Caco-2 (cell line): Measurements from ENCODE around the gene DCAF17. TPM values are rescaled to one million over a fixed set of nuclear protein-coding genes. Genes with fewer than 3 reads are reported as not detected.
A peak's percentile ranks its signal among the peaks of the same experiment; 100 is the strongest.

Source experiments
- BruUV-seq: library from RNA; stranded (reverse); fragments of 400-500 nt; replicated peaks from 2 replicates; lab custom pipeline; 2021; lab: Mats Ljungman, UMichigan
- CTCF ChIA-PET: fragments of 300-600 bp; sonication (Branson Sonifier 250); formaldehyde crosslinking; loops from one replicate; lab custom pipeline; 2022; ENCODE audit warnings: antibody characterized with exemption; lab: Charles Lee
- POLR2A ChIA-PET: fragments of 300-600 bp; sonication (Branson Sonifier 250); formaldehyde crosslinking; loops from one replicate; lab custom pipeline; 2022; ENCODE audit warnings: antibody characterized with exemption; lab: Charles Lee
- DNase-seq, 2 experiments: peaks; one replicate each; pipeline versions ENCODE4 v3.0.0 to v3.0.0-alpha.2; 2020 to 2022
- H3K27me3 ChIP-seq: replicated peaks from 2 replicates; pipeline ENCODE4 v1.6.0; 2011; ENCODE audit warnings: low read length; ENCODE audit not compliant: control insufficient read depth, insufficient read depth
- H3K36me3 ChIP-seq: 2 replicates; pipeline ENCODE4 v1.5.1; 2011; ENCODE audit warnings: low read length; ENCODE audit not compliant: control insufficient read depth, insufficient read depth
- H3K4me1 ChIP-seq: fragments of 250-450 bp; sonication (Bioruptor Pico); 2 replicates; pipeline ENCODE4 v1.5.1; 2020; ENCODE audit warnings: mild to moderate bottlenecking
- H3K4me3 ChIP-seq: 2 replicates; pipeline ENCODE4 v1.5.1; 2011; ENCODE audit warnings: low read depth, mild to moderate bottlenecking, control low read depth, low read length
- H3K9me3 ChIP-seq: fragments of 250-450 bp; sonication (Bioruptor Pico); 2 replicates; pipeline ENCODE4 v1.5.1; 2020; ENCODE audit warnings: mild to moderate bottlenecking, moderate library complexity
- H3K27ac Mint-ChIP-seq: one replicate; pipeline ENCODE4 v1.8.0; 2022; ENCODE audit warnings: mixed read lengths; ENCODE audit not compliant: unreplicated experiment
- H3K27me3 Mint-ChIP-seq: one replicate; pipeline ENCODE4 v1.8.0; 2022; ENCODE audit warnings: mixed read lengths; ENCODE audit not compliant: insufficient read depth, unreplicated experiment
- H3K36me3 Mint-ChIP-seq: one replicate; pipeline ENCODE4 v1.8.0; 2022; ENCODE audit warnings: mild to moderate bottlenecking, mixed read lengths; ENCODE audit not compliant: insufficient read depth, unreplicated experiment
- H3K4me1 Mint-ChIP-seq: one replicate; pipeline ENCODE4 v1.8.0; 2022; ENCODE audit warnings: low read depth, mixed read lengths; ENCODE audit not compliant: unreplicated experiment
- H3K4me3 Mint-ChIP-seq: one replicate; pipeline ENCODE4 v1.8.0; 2022; ENCODE audit warnings: mild to moderate bottlenecking, moderate library complexity, mixed read lengths; ENCODE audit not compliant: unreplicated experiment
- H3K9me3 Mint-ChIP-seq: one replicate; pipeline ENCODE4 v1.8.0; 2022; ENCODE audit warnings: mixed read lengths; ENCODE audit not compliant: unreplicated experiment
- CTCF ChIP-seq, 2 experiments: fragments of 200-600 bp in 1 of 2; IDR thresholded peaks; 1 replicate in 1 of 2; 2 replicates in 1 of 2; pipeline versions ENCODE4 v1.5.1 to v1.8.0; 2011 to 2022; ENCODE audit warnings: antibody characterized with exemption in 1 of 2, control low read depth in 1 of 2, inconsistent platforms in 1 of 2, low read depth in 1 of 2, low read length in 1 of 2, mild to moderate bottlenecking in 1 of 2, moderate library complexity in 1 of 2; ENCODE audit not compliant: insufficient read depth in 1 of 2, severe bottlenecking in 1 of 2, unreplicated experiment in 1 of 2
- intact Hi-C: fragments of 100-400 bp; cut with micrococcal nuclease; formaldehyde crosslinking; loops from one replicate; pipeline ENCODE4 v1.10.0; 2022; ENCODE audit not compliant: unreplicated experiment
- total RNA-seq: library from RNA; stranded (reverse); gene quantifications from 2 replicates; pipeline ENCODE4 v1.2.3, GENCODE V29; 2022

DCAF17 gene
- total RNA-seq, 1 experiment from 2014 or later: 22.7 TPM

- POLR2A ChIA-PET: interaction anchor here (0.6 kb wide), 1 partner anchor 89 kb away, joined by 3 read pairs; the partner anchor contains the start of genes DCAF17 and METTL8
- Histone ChIP-seq H3K36me3 (no peaks in the 10 kb centered on the region), H3K9me3 (no peaks in the 10 kb centered on the region), H3K4me1 (peaks cover 11% of the 10 kb centered on the region; the same call in 1 of the 2 replicates), H3K4me3 (peak overlapping the region; percentile 50), H3K27me3 (no peaks in the 10 kb centered on the region)
- Mint-ChIP-seq H3K36me3 (no peaks in the 10 kb centered on the region), H3K4me1 (no peaks in the 10 kb centered on the region), H3K9me3 (no peaks in the 10 kb centered on the region), H3K4me3 (peak overlapping the region; percentile 82), H3K27me3 (peaks cover 13% of the 10 kb centered on the region), H3K27ac (no peak overlapping the region)
- BruUV-seq: no TSS peak
- intact Hi-C loops: loop anchor here (5.0 kb wide), 1 partner anchor 91 kb away; the partner anchor contains the start of genes DCAF17 and METTL8
- DNase-seq: peak; percentile 46 to 56
- CTCF ChIA-PET: no interaction called here
- no peak for TF ChIP-seq CTCF (IDR thresholded peaks at IDR 0.05; ENCODE audit: insufficient read depth in 1 of 2, low read depth in 1 of 2, low read length in 1 of 2, severe bottlenecking in 1 of 2, unreplicated experiment in 1 of 2)
Observed at GRCh38 chr2:171523088-171524017, 89.3 kb downstream of the DCAF17 start.

GRCh38 chr2:171524018-171524401 lies 90.0 kb downstream of the DCAF17 start:
- Histone ChIP-seq H3K27me3 (no peaks in the 10 kb centered on the region), H3K4me1 (peaks cover 11% of the 10 kb centered on the region; the same call in 1 of the 2 replicates), H3K36me3 (no peaks in the 10 kb centered on the region), H3K9me3 (no peaks in the 10 kb centered on the region), H3K4me3 (peak overlapping the region; percentile 50)
- Mint-ChIP-seq H3K27ac (no peak overlapping the region), H3K27me3 (peaks cover 17% of the 10 kb centered on the region), H3K4me1 (no peaks in the 10 kb centered on the region), H3K4me3 (peak overlapping the region; percentile 82), H3K9me3 (no peaks in the 10 kb centered on the region), H3K36me3 (no peaks in the 10 kb centered on the region)
- no peak for TF ChIP-seq CTCF (IDR thresholded peaks at IDR 0.05; ENCODE audit: insufficient read depth in 1 of 2, low read depth in 1 of 2, low read length in 1 of 2, severe bottlenecking in 1 of 2, unreplicated experiment in 1 of 2)
- no peak for DNase-seq
- ChIA-PET POLR2A (no interaction called here), CTCF (no interaction called here)
- BruUV-seq: no TSS peak
- intact Hi-C loops: loop anchor here (5.0 kb wide), 1 partner anchor 92 kb away; the partner anchor contains the start of genes DCAF17 and METTL8

- intact Hi-C loops: no loop called here
- Histone ChIP-seq H3K4me1 (no peaks in the 10 kb centered on the region), H3K36me3 (no peaks in the 10 kb centered on the region), H3K27me3 (no peaks in the 10 kb centered on the region), H3K9me3 (no peaks in the 10 kb centered on the region), H3K4me3 (no peak overlapping the region)
- no TSS peak for BruUV-seq
- TF ChIP-seq CTCF (IDR thresholded peaks at IDR 0.05; ENCODE audit: insufficient read depth in 1 of 2, low read depth in 1 of 2, low read length in 1 of 2, severe bottlenecking in 1 of 2, unreplicated experiment in 1 of 2): peak; percentile 47 to 52
- H3K4me1 Mint-ChIP-seq: no peaks in the 10 kb centered on the region
- H3K27ac Mint-ChIP-seq: no peak overlapping the region
- POLR2A ChIA-PET: no interaction called here
- DNase-seq: peak in 1 of 2 experiments; percentile 24
- CTCF ChIA-PET: interaction anchor here (0.9 kb wide), 1 partner anchor 12 kb away, joined by 4 read pairs; no protein-coding TSS in a partner anchor
- H3K4me3 Mint-ChIP-seq: no peak overlapping the region
- no peaks in the 10 kb centered on the region for H3K36me3 Mint-ChIP-seq
- H3K9me3 Mint-ChIP-seq: peaks cover 10% of the 10 kb centered on the region
- peaks cover 17% of the 10 kb centered on the region for H3K27me3 Mint-ChIP-seq
Observed at GRCh38 chr2:171529914-171530313, 95.9 kb downstream of the DCAF17 start.
